ENCODE measurements around the gene VMAC.

VMAC gene

DNA sequence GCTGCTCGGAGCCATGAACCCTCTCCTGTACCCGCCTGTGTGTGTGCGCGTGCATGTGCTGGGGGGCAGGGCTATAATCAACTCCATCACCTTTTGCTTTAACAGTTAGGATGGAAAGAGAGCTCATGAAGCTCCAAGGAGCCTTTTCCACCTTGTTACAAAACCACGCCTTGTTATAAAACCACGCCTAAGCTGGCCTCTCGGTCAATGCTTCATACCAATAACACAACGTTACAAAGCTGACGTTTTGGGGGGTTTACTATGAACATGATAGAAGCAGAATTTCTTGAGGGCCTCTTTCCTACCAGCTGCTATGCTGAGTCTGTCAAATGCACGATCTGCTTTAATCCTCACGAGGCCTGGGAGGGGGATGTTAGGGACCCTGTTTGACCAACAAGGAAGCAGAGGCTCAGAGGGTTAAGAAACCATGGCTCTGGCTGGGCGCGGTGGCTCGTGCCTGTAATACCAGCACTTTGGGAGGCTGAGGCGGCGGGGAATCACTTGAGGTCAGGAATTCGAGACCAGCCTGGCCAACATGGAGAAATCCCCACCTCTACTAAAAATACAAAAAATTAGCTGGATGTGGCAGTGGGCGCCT, 21.3 kb downstream of the VMAC start:
- Histone ChIP-seq H3K9ac (ENCODE audit: low read depth, low read length) (no peak overlapping the region), H3K9me3 (ENCODE audit: control insufficient read depth, insufficient read depth, low read length) (no peaks in the 10 kb centered on the region), H3K4me1 (ENCODE audit: insufficient read depth, low read length) (no peaks in the 10 kb centered on the region), H3K36me3 (ENCODE audit: insufficient read depth, low read length) (peaks cover 62% of the 10 kb centered on the region)

DNA sequence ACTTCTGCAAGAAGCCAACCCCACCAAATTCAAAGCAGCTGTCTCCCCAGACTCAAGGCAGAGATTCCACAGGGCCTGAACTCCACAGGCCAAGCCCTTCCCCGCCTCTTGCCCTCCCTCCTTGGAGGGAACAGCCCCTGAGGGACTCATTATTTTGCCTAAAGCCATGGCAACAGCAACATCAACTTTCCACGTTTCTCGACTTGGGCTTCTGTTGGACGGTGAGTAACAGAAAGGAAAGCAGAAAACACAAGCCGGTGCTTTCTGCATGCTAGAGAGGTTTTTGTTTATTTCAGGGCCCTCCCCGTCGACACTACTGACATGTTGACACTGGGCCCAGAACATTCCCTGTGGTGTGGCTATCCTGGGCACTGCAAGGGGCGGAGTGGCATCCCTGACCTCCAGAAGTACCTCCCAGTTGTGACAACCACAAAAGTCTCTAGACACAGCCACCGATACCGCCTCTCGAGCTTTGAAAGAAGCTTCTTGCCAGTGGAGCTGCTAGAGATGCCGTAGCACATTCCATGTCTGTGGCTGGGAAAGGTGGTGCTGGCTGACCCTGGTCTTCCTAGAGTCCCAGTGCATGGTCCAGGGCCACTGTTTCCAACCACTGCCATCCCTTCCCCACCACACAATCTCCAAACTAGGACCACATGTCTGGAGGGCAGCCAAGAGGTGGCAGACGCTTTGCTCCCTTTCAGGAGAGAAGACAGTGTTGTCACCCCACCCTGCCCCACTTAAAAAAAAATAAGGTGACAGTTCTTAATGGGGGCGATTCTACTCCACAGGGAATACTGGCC, 22.2 kb downstream of the VMAC start:
- Histone ChIP-seq H3K9ac (ENCODE audit: low read depth, low read length) (no peak overlapping the region), H3K9me3 (ENCODE audit: control insufficient read depth, insufficient read depth, low read length) (no peaks in the 10 kb centered on the region), H3K4me1 (ENCODE audit: insufficient read depth, low read length) (no peaks in the 10 kb centered on the region), H3K36me3 (ENCODE audit: insufficient read depth, low read length) (peaks cover 59% of the 10 kb centered on the region)

DNA sequence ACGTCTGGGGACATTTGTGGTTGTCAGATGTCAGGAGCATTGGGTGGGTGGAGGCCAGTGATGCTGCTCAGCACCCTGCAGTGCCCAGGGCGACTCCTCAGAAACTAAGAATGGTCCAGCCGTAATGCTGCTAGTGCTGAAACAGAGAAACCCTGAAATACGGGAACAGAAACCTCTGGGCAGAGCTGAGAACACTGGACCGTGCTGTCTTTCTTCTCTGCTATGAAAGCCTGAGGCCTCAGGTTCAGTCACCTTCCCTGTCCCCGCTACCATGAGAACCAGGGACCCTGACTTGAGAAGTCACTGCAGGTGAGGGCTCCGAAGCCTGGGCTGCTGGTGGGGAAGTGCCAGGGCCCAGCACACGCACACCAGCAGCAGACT, 22.8 kb downstream of the VMAC start:
- Histone ChIP-seq H3K9me3 (ENCODE audit: control insufficient read depth, insufficient read depth, low read length) (no peaks in the 10 kb centered on the region), H3K36me3 (ENCODE audit: insufficient read depth, low read length) (peaks cover 57% of the 10 kb centered on the region), H3K9ac (ENCODE audit: low read depth, low read length) (no peak overlapping the region), H3K4me1 (ENCODE audit: insufficient read depth, low read length) (no peaks in the 10 kb centered on the region)

DNA sequence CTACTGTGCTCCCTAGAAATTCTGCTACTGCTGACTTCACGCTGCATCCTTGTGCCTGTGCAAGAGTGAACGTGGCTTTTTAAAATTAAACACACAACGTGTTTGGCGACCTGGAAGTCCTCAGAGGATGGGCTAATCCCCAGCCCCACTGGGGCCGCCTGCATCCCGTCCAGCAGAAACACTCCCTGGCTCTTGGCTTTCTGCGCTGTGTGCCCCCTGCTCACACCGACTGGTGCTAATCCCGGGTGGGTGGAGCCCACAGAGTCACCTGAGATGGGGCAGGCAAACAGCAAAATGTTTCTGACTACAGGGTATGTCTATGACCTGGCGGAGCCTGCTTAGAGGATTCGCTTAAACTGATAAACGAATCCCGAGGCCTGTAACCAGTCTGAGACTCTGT, 24.5 kb downstream of the VMAC start:
- no peaks in the 10 kb centered on the region for H3K4me1 ChIP-seq (ENCODE audit: insufficient read depth, low read length)
- H3K36me3 ChIP-seq (ENCODE audit: insufficient read depth, low read length), result peaks cover 54% of the 10 kb centered on the region
- no peaks in the 10 kb centered on the region for H3K9me3 ChIP-seq (ENCODE audit: control insufficient read depth, insufficient read depth, low read length)
- H3K9ac ChIP-seq (ENCODE audit: low read depth, low read length), result no peak overlapping the region

DNA sequence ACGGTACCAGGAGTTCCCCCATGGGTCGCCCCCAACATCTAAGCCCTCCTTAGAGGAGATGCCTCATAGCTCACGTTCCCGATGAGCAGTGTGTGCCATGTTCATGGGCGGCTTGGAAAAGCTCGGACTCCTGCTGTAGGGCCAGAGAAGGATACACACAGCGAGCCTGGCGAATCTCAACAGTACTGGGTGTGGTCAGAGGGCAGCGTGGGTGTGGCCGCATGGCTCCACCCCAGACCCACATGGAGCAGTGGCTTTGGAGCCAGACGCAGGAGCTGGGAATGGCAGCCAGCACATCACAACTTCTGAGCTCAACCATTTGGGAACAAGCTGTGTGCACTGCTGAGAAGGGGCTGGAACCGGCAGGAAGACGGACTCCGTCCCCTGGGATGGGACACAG, 25.0 kb downstream of the VMAC start:
- H3K4me1 ChIP-seq (ENCODE audit: insufficient read depth, low read length), result no peaks in the 10 kb centered on the region
- H3K36me3 ChIP-seq (ENCODE audit: insufficient read depth, low read length), result peaks cover 50% of the 10 kb centered on the region
- H3K9ac ChIP-seq (ENCODE audit: low read depth, low read length), result no peak overlapping the region
- no peaks in the 10 kb centered on the region for H3K9me3 ChIP-seq (ENCODE audit: control insufficient read depth, insufficient read depth, low read length)

DNA sequence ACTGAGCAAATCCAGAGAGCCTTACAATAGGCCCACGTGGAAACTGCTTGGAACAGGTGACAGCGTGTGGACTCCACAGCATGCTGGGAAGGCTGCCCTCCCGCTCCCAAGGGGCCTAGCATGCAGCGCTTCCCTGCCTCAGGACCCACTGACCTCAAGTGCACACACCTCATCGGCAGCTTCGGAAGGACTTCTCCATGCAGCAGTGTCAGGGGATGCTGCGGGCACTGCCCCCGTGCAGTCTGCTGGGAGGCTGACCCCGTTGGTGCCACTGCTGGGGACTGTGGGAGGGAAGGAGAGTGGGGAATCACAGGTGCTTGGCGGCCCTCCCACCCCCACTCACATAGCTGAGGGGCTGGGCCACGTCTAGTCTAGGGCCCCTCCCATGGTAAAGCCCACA, 26.6 kb downstream of the VMAC start:
- Histone ChIP-seq H3K9me3 (ENCODE audit: control insufficient read depth, insufficient read depth, low read length) (no peaks in the 10 kb centered on the region), H3K9ac (ENCODE audit: low read depth, low read length) (no peak overlapping the region), H3K36me3 (ENCODE audit: insufficient read depth, low read length) (peaks cover 39% of the 10 kb centered on the region), H3K4me1 (ENCODE audit: insufficient read depth, low read length) (no peaks in the 10 kb centered on the region)

DNA sequence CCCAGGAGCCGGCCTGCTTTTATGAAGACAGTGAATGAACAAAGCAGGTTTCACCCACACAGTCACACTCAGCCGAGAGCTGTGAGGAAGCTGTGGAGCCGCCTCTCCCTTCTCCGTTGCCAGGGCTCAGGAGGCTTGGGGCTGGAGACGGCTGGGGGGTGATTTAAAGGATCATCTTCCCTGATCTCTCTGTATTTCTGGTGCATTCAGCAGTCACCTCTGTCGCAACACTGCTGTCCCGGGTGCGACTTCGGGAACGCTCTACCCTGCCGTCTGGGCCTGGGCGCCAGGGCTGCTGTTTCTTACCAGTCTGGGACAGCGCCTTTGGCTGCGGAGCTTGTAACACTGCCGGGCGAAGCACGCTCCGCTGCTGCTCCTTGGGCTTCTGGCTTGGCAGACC, 27.5 kb downstream of the VMAC start:
- Histone ChIP-seq H3K9ac (ENCODE audit: low read depth, low read length) (no peak overlapping the region), H3K36me3 (ENCODE audit: insufficient read depth, low read length) (peaks cover 37% of the 10 kb centered on the region), H3K9me3 (ENCODE audit: control insufficient read depth, insufficient read depth, low read length) (no peaks in the 10 kb centered on the region), H3K4me1 (ENCODE audit: insufficient read depth, low read length) (no peaks in the 10 kb centered on the region)

DNA sequence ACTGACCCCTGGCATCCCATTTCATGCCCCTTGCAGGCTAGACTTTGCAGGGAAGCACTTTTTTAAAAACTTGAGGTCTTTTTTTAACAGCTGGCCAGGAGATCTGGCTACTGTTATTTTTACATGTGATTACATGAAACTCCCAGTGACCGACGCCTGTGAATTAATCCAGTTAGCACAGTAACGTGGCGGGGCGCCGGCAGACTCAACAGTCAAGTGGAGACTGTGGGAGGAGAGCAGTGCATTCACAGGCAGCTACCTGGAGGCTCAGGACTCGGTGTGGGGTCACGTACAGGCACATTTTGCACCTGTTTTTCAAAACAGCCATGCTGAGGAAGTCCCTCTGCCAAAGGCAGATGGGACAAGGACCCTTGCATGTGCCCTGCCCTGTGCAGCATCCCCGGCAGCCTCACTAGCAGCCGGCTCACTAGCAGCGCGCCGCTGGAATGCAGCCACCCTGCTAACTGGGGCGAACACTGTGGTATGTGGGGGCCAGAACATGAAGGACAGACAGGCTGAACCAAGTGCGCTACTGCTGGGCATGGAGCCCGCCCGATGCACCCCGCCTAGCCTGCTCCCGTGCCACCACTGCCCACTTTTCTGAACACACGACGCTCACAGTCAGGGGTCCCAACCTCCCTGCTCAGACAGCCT, 28.1 kb downstream of the VMAC start:
- no peak overlapping the region for H3K9ac ChIP-seq (ENCODE audit: low read depth, low read length)

DNA sequence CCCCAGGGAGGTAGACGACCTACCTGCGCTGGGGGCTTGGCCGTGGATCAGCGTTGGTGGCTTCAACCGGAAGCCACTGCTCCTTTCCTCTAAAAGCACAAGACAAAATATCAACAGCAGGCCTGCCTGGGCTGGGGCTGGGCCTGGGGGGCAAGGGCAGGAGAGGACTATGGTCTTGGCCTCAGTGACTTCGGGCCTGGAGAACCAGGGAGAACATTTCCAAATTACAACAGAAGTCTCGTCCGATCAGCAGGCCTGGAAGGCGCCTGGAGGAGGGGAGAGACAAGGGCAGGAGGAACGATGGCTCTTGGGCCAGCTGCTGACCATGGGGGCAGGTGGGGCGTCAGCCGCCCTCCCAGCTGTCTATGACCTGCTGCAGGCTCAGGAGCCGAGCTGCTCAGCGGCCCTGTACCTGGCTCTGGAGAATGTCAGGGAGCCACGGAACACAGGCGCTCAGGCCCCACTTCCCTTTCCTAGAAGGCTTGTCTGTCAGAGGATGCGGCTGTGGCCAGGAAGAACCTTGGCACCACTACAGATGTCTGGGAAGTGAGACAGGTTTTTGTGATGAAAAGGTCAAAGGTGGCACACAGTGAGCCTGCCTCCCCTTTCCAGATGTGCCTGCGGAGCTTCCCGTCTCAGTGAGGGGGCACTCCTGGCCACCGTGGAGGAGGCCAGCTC, 28.9 kb downstream of the VMAC start:
- H3K4me1 ChIP-seq (ENCODE audit: insufficient read depth, low read length), result no peaks in the 10 kb centered on the region

More for the DNA sequence above, 28.1 kb downstream of the VMAC start:
- no peaks in the 10 kb centered on the region for H3K4me1 ChIP-seq (ENCODE audit: insufficient read depth, low read length)
- peaks cover 38% of the 10 kb centered on the region for H3K36me3 ChIP-seq (ENCODE audit: insufficient read depth, low read length)
- no peaks in the 10 kb centered on the region for H3K9me3 ChIP-seq (ENCODE audit: control insufficient read depth, insufficient read depth, low read length)

DNA sequence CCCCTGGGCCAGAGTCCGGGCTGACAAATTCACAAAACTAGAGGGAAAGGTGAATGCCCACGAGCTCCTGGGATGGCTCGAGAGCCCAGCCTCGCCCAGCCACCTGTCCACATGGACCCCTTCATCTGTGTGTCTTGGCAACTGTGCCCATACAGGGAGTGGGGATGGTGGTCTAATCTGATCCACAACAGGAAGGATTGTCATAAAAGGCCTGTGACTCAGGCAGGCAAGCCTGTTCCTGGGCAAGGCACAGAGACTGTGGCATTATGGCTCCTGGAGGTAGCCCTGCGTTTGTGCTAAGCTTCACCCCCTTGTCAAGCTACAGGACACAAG, 29.4 kb downstream of the VMAC start:
- no peak overlapping the region for H3K9ac ChIP-seq (ENCODE audit: low read depth, low read length)
- H3K4me1 ChIP-seq (ENCODE audit: insufficient read depth, low read length), result no peaks in the 10 kb centered on the region
- H3K36me3 ChIP-seq (ENCODE audit: insufficient read depth, low read length), result peaks cover 26% of the 10 kb centered on the region
- H3K9me3 ChIP-seq (ENCODE audit: control insufficient read depth, insufficient read depth, low read length), result no peaks in the 10 kb centered on the region

More for the DNA sequence above, 28.9 kb downstream of the VMAC start:
- no peaks in the 10 kb centered on the region for H3K9me3 ChIP-seq (ENCODE audit: control insufficient read depth, insufficient read depth, low read length)
- H3K36me3 ChIP-seq (ENCODE audit: insufficient read depth, low read length), result peaks cover 30% of the 10 kb centered on the region
- H3K9ac ChIP-seq (ENCODE audit: low read depth, low read length), result no peak overlapping the region

DNA sequence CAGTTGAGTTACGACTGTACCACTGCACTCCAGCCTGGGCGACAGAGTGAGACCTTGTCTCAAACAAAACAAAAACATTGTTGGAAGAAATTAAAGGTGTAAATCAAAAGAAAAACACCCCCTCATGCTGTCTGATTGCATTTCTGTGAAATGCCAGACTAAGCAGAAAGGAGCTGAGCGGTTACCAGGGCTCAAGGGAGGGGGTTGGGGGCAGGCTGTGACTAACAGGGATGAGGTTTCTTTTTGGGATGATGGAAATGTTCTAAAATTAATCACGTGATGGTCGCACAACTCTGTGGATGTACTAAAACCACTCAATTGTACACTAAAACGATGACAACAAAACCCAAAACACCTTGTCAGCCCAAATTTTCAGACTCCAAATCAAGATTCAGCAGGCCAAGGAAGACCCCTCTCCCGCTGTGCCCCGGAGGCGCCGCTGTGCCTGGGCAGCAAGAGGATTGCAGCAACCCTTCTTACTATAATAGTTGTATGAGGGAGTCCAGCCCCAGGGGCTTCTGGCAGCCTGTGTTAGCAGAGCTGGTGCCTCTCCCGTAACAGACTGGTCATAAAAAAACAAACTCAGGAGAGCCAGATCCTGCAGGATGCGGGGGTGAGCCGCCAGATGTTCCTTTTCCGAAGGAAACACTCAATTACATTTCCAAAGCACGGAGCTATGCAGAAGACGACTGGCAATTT, 30.3 kb downstream of the VMAC start:
- Histone ChIP-seq H3K9me3 (ENCODE audit: control insufficient read depth, insufficient read depth, low read length) (no peaks in the 10 kb centered on the region), H3K4me1 (ENCODE audit: insufficient read depth, low read length) (no peaks in the 10 kb centered on the region), H3K9ac (ENCODE audit: low read depth, low read length) (no peak overlapping the region), H3K36me3 (ENCODE audit: insufficient read depth, low read length) (peaks cover 21% of the 10 kb centered on the region)

DNA sequence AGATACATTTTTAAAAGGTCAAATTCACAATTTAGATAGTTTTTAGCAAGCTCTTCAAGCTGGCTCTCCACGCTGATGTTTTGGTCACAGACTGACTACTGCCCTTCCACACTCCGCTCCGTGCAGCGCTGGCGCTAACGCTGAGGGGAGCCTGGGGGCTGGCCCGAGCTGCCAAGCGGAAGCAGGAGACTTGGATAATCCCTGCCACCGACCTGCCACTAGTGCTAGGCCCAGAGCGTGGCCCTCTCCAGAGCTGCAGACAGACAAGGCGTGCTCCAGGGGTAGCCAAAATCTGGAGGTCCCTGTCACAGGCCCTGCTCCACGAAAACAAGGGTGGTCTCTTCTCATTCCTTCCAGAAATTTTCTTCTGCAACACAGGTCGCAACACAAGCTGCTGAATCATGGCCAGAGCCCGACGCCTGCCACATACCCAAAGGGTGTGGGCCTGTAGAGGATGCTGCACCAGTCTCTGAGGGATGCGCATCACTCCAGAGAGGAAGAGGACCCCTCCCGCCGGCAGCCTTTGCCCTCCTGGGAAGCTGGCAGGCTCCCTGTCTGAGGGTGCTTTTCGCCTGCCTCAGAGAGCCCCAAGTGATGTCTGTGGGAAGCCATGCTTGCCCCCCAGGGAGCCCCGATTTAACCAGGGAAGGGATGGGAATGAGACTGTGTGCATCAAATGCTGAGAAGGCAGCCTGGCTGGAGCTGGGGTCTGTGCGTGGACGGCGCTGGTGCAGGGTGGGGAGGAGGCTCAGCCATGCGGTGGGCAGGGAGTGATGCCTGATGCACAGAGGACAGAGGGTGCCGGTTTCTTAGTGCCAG, 31.0 kb downstream of the VMAC start:
- Histone ChIP-seq H3K9ac (ENCODE audit: low read depth, low read length) (no peak overlapping the region), H3K9me3 (ENCODE audit: control insufficient read depth, insufficient read depth, low read length) (no peaks in the 10 kb centered on the region), H3K4me1 (ENCODE audit: insufficient read depth, low read length) (no peaks in the 10 kb centered on the region), H3K36me3 (ENCODE audit: insufficient read depth, low read length) (peaks cover 14% of the 10 kb centered on the region)

DNA sequence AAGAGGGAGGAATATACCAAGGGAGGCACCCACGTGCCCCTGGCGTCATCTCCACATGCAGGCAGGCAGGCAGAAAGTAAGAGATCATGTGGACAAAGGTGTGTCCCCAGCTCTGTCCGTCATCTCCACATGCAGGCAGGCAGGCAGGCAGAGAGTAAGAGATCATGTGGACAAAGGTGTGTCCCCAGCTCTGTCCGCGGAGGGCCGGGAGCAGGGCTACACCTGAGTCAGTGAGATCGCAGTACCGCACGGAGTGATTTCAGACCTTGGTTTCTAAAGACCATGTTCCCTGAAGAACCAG, 31.6 kb downstream of the VMAC start:
- Histone ChIP-seq H3K4me1 (ENCODE audit: insufficient read depth, low read length) (no peaks in the 10 kb centered on the region), H3K9ac (ENCODE audit: low read depth, low read length) (no peak overlapping the region), H3K9me3 (ENCODE audit: control insufficient read depth, insufficient read depth, low read length) (no peaks in the 10 kb centered on the region), H3K36me3 (ENCODE audit: insufficient read depth, low read length) (peaks cover 11% of the 10 kb centered on the region; the same call in 1 of the 2 replicates)

DNA sequence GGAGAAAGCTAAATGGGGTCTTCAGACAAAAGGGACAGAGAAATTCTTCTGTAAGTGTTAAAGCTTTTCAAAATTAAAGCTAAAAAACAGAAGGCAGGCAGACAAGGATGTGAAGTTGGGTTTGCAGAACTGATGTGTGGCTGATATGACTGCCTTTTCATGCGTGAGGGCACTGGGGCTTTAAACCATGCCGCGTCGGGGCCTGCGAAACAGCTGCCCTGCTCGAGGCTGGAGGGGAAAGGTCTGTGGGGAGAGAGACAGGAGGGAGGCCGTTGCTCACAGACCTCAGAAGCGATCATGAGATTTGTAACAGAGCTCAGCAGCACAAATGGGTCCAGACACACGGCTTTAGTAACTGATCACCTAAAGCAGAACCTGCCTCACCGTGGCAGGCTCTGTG, 32.9 kb downstream of the VMAC start:
- Histone ChIP-seq H3K9me3 (ENCODE audit: control insufficient read depth, insufficient read depth, low read length) (no peaks in the 10 kb centered on the region), H3K9ac (ENCODE audit: low read depth, low read length) (no peak overlapping the region), H3K4me1 (ENCODE audit: insufficient read depth, low read length) (no peaks in the 10 kb centered on the region), H3K36me3 (ENCODE audit: insufficient read depth, low read length) (peaks cover 11% of the 10 kb centered on the region; the same call in 1 of the 2 replicates)
